HG03378 (cell line): ENCODE measurements around the gene SLC27A6.
"Not testable (repeated sequence)": the region's sequence is repeated elsewhere in the genome, so short reads cannot be mapped to it uniquely, and the experiment has no call there.

Experiments
- ATAC-seq: cut with Tn5 transposase; IDR thresholded peaks from one replicate; pipeline ENCODE4 v1.9.1; 2021; ENCODE audit warnings: mild to moderate bottlenecking, moderate library complexity; ENCODE audit not compliant: unreplicated experiment

Gene SLC27A6

GRCh38 chr5:128965011-128965637, at the start of gene SLC27A6:
TSS of gene SLC27A6 (plus strand) at chr5:128965488. CDS start at chr5:128966138, 650 bp downstream.
- no peak for ATAC-seq

DNA sequence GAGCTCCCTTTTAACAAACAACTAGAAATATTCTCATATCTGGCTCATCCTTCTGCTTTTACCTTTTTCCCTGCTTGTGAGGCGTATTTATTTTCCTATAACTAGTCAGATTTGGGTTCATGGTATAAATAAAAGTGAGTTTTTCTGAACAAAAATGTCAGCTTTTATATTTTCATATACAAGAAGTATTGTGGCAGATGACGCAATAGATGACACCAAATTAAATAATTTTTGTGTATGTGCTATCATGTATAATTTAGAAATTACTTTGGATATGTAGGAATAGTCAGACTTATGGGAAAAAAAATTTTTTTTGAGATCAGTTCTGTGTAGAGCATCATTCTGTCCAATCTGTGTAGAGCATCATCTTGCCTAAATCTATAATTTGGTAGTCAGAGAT, 45.7 kb upstream of the SLC27A6 start:
- no peak for ATAC-seq

DNA sequence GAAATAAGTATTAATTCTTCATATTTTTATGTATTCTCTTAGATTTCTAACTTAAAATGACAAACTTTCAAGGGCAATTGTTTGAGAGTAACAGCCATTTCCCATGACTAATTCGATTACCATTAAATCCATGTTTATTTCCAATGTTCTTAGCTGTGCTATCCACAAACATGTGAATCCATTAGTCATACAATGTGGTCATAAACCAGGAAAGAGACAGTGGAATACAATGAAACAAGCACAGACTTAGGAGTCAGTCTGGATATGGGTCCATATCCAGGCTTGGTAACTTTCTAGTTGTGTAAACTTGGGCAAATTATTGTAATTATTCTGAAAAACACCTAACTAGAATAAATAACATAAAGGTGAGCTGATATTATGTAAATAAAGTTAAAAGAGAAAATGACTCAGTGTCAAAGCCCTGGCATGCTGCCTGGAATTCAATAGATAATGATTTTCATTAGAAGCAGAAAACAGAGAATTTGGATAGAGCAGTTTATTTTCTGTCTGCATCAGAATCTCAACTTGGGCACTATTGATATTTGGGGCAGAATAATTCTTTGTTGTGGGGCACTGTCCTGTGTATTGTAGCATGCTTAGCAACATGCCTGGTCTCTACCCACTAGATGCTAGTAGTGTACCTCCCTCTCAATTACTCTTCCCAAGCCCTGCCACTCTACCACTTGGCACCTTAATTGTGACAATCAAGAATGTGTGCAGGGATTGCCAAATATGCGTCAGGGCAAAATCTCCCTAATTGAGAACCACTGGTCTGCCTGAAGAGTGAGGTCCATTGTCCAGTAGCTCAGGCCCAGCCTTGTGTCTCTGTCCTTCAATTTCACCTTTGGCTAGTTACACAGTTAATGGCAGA, 44.7 kb upstream of the SLC27A6 start:
- no peak for ATAC-seq

DNA sequence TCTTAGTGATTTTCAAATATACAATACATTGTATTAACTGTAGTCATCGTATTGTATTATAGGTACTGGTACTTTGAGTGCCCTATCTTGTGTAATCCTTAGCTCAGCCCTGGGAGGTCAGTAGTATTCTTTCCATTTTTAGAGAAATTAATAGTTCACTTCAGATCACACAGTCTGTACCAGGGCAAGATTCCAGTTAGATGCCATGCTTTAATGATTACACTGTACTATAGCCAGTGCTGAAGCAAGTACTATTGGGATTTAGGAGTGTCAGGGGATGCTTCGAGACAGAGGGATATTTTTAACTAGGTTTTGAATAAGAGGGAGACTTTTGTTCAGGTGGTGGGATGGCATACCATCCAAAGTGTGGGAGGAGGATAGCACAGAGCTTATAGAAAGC, 41.0 kb upstream of the SLC27A6 start:
- no peak for ATAC-seq

DNA sequence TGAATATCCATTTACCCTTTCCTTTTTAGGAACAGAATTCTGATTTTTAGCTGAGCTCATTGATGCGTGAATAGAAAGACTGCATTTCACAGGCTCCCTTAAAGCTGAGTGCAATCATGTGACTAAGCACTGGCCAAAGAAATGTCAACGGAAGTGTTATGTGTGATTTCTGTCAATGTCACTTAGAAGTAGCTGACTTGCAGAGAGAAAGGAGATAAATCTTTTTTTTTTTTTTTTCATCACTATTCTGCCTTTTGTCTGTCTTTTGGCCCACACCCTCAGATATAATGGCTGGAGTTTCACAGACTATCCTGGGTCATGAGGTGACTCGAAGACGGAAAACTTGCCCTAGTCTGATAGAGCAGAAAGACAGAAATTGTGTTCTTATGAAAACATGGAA, 39.3 kb upstream of the SLC27A6 start:
- no peak for ATAC-seq

- ATAC-seq: no peak
Measured at GRCh38 chr5:128927644-128928043, 37.6 kb upstream of the SLC27A6 start.

- ATAC-seq: not testable (repeated sequence)
Measured at GRCh38 chr5:128932232-128932631, 33.1 kb upstream of the SLC27A6 start.

DNA sequence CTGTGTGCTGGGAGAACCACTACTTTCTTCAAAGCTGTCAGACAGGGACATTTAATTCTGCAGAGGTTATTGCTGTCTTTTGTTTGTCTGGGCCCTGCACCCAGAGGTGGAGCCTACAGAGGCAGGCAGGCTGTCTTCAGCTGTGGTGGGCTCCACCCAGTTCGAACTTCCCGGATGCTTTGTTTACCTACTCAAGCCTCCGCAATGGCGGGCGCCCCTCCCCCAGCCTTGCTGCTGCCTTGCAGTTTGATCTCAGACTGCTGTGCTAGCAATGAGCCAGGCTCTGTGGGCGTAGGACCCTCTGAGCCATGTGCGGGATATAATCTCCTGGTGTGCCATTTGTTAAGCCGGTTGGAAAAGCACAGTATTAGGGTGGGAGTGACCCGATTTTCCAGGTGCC, 22.2 kb upstream of the SLC27A6 start:
- not testable (repeated sequence) for ATAC-seq

DNA sequence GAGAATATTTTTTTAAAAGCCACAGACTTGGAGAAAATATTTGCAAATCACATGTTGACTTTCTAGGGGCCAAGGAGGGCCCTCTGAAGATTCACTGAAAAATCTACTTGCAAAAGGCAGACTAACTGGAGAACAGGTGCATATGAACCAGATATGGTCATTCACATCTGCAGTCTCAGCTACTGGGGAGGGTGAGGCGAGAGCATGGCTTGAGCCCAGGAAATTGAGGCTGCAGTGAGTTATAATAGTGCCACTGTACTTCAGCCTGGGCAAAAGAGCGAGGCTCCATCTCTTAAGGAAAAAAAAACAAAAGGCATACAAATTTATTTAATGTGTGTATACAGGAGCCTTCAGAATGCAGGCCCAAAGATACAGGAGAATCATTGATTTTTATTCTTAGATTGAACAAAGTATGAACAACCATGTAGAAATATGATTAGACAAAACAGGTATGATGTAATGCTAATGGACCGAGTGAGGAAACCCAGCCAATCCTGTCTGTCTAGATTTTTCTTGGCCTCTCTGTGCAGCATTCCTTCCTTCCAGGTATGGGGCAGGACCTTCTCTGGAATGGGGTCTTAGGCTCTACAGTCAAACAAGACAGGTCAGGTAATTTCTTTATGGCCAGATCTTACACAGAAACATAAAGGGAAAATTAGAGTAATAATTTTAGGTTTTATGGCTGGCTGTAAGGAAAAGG, 15.3 kb upstream of the SLC27A6 start:
- no peak for ATAC-seq

GRCh38 chr5:128951301-128951700, 14.0 kb upstream of the SLC27A6 start:
- not testable (repeated sequence) for ATAC-seq

DNA sequence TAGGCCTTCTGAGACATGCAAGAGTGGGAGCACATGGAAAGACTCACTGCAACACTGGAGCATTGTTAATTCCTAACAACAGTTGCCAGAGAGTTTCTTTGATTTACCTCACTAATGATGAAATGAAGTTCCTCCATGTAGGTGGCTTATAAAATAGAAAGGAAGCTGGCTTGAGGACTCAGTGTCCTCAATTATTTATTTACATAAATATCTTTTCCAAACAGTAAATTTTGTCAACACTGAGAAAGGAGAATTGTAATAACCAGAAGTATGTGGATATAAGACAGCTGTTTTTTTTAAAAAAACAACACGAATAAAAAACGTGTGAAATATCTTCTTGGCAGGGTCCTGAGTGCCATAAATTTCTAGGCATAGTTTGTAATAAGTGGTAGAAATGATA, 9.1 kb upstream of the SLC27A6 start:
- ATAC-seq: no peak

GRCh38 chr5:128962211-128962610, 3.1 kb upstream of the SLC27A6 start:
- no peak for ATAC-seq

GRCh38 chr5:128965638-128966302, 482 bp downstream of the SLC27A6 start:
- ATAC-seq: no peak

GRCh38 chr5:128966375-128966774, 1.1 kb downstream of the SLC27A6 start:
- ATAC-seq: no peak

GRCh38 chr5:128966846-128967245, 1.6 kb downstream of the SLC27A6 start:
- ATAC-seq: no peak

DNA sequence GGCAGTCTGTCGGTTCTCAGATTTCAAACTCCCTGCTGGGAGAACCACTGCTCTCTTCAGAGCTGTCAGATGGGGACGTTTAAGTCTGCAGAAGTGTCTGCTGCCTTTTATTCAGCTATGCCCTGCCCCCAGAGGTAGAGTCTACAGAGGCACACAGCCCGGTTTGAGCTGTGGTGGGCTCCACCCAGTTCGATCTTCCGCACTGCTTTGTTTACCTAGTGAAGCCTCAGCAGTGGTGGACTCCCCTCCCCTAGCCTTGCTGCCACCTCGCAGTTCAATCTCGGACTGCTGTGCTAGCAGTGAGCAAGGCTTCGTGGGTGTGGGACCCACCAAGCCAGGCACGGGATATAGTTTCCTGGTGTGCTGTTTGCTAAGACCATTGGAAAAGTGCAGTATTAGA, 8.0 kb downstream of the SLC27A6 start:
- no peak for ATAC-seq

DNA sequence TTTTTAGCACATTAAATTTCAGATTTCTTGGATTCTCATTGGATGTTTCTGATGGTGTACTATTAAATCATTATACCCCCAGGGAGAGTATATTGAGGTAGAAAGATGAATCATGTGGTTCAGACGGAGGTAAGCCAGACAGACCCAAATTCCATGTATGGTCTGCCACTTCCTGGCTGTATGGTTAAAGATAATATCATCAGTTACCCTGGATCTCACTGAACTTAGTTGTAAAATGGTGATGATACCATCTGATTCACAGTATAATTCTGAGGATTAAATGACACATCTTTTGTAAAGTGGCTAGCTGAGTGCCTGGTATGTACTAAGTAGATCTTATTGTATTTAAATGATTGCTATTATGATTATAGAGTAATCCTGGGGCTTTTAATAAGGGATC, 9.3 kb downstream of the SLC27A6 start:
- ATAC-seq: no peak

DNA sequence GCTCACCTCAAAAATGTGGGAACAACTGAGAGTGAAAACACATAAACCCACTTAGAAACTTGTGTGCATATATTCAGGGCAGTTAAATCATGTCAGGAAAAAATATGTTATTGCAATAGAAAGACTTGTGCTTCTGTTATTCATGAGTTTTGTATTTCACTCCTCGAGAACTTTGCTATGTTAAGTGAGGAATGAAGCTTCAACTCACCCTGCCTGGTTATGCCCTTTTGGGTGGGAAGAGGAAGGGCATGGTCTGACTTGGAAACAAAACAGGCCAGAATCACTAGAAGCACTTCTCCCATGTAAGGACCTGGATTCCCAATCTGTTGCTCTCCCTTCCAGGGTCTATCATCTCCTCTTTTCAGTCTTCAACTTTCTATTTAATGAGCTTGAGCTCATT, 14.5 kb downstream of the SLC27A6 start:
- ATAC-seq: no peak

DNA sequence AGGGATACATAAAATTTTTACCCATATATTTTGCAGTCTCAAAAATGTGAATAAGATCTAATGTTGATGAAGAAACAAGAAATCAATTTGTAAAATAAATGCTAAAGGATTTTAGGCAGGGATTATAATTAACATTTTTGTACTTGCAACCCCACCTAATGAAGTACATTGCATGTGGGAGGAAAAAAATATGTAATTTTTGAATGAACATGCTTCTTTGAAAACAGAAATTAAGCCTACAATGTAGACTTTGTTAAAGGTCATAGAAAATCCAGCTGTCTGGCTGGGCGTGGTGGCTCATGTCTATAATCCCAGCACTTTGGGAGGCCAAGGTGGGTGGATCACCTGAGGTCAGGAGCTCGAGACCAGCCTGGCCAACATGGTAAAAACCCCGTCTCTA, 15.6 kb downstream of the SLC27A6 start:
- ATAC-seq: no peak

DNA sequence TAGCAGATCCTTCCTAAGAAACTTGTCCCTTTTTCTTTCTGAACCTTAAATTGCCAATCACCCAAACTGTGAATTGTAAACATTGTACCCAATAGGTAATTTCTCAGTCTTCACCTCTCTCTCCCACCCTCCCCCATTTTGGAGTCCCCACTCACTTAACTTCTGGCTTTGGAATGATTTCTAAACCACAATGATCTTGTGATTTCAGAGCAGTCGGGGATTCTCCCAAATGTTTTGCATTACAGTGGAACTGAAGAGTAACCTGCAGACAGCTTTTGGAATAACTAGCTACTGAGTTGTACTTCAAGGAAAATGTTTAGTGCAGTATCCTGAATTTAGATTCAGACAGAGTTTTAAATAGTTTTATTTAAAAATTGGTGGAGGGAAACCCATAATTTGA, 19.2 kb downstream of the SLC27A6 start:
- ATAC-seq: no peak

DNA sequence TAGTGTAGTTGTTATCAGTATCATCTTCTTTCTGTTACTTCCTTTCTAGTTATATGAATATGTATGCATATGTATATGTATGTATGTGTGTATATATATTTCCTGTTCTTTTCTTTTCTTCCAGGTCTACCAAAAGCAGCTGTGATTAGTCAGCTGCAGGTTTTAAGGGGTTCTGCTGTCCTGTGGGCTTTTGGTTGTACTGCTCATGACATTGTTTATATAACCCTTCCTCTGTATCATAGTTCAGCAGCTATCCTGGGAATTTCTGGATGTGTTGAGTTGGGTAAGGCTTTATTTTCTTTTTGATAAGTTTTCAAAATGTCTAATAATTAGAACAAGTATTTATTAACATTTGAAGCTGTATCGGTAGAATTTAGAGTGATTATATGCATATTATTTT, 23.2 kb downstream of the SLC27A6 start:
- no peak for ATAC-seq
